GM10266 (cell line): ENCODE measurements around the gene ACSF3.

ENCODE experiments used
- DNase-seq: peaks from one replicate; pipeline ENCODE4 v3.0.0; 2012; ENCODE audit errors: extremely low spot score
- CTCF ChIP-seq: IDR thresholded peaks from 2 replicates; pipeline ENCODE4 v1.5.1; 2012; ENCODE audit warnings: mild to moderate bottlenecking, low read depth; ENCODE audit not compliant: control insufficient read depth, insufficient read depth; ENCODE audit errors: missing control alignments

The ACSF3 gene

DNA sequence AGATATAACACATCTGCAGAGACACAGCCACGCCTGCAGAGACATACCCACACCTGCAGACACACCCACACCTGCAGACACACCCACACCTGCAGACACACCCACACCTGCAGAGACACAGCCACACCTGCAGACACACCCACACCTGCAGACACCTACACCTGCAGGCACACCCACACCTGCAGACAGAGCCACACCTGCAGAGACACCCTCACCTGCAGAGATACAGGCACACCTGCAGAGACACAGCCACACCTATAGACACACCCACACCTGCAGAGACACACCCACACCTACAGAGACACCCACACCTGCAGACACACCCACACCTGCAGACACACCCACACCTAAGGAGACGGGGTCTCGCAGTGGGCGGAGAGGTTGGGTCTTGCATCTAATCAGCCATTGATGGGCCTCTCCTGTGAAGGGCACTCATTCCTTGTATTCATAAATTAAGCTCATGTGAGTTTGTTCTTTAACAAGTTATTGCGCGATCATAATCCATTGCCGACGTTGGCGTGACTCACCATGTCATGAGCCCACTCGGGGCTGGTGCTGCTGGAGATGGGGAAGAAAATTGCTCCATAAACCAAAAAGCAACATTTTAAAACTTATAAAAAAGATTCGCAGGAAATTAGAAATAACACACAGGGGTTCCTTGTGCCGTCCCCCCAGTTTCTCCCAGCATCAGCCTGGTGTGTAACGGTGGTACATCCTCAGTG lies 49.0 kb downstream of the ACSF3 start:
- no peak for DNase-seq
- TF ChIP-seq CTCF, result no peak

- no peak for TF ChIP-seq CTCF
- DNase-seq, result no peak
Observed at GRCh38 chr16:89143201-89143741, 49.6 kb downstream of the ACSF3 start.

- no peak for TF ChIP-seq CTCF
- DNase-seq, result no peak
Observed at GRCh38 chr16:89143911-89144675, 50.4 kb downstream of the ACSF3 start.

DNA sequence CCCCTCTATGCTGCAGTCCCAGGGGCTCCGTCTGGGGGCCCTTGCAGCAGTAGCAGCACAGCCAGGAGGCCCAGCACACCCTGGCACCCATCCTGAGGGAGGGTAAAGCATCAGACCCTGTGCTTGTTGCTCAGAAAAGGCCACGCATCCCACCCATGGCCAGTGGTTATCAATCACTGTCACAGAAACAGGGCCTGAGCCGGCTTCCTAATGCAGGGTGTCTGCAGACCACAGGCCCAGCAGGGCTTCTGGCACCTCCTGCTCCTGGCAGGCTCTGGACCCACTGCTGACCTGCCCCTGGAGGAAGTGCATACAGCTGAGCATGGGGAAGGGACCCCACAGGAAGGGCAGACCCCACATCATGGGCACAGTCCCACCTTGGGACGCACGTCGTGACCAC lies 51.0 kb downstream of the ACSF3 start:
- no peak for DNase-seq
- no peak for TF ChIP-seq CTCF

DNA sequence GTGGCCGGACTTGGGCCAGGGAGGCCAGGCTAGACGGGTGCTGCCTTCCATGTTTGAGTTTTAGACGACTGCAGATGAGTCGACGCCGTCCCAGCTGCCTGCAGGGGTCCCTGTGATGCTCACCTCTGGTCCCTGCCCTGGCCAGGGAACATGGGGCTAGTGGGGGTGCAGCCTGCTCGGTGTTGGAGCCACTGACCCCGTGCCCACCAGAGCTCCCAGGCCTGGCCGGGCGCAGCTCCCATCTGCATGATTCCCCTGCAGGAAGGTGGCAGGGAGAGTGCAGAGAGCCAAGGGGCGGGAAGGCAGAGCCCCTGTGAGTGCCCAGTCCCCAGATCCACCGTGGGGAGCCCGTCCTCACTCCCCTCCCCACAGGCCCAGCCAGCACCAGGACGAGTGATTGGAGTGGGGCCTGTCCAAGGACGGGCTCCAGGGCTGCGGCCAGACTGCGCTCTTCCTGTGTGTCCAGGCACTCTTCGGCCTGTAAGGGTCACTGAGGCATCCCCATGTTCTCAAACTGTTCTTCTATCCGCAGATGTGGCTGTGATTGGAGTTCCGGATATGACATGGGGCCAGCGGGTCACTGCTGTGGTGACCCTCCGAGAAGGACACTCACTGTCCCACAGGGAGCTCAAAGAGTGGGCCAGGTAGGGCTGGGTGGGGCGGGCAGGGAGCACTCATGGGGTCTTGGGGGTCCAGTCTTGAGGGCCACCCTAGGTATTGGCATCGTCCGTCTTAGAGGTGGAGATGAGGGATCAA lies 51.9 kb downstream of the ACSF3 start:
- TF ChIP-seq CTCF, result no peak
- no peak for DNase-seq

DNA sequence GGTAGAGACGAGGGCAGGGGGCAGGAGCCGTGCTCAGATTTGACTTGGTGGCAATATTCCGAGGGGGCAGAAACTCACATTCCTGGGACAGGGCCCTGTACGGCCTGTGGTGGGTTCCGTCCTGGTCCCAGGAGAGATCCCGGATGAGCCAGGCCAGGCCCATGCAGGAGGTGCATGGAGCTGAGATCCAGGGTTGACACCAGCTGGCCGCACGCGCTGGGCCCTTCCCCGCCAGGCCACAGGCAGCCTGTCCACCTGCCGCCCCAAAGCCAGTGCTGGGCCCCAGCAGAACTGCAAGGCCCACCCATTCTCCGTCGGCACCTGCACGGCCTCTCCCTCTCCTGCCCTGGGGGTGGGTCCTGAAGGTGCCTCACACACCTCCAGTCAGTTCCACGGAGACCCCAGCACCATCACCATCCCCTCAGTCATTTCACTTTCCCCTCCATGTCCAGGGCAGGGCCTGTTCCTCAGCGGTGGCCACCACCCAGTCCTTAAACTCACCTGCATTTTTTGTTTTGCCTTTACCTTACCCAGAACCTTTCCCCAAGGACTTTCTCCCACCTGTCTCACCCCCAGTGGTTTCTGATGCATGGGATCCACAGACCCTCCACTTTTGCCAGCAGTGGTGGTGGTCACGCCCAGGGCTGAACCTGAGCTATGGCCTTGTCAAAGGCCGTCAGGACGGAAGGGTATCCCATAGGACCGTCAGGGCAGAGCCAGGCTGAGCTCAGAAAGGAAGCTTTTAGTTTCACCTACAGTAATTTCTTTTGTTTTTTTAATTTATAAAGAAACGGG lies 52.8 kb downstream of the ACSF3 start:
- DNase-seq, result no peak
- TF ChIP-seq CTCF, result no peak
